B cell (primary cell): Measurements from ENCODE around the gene WDR62. TPM values are rescaled to one million over a fixed set of nuclear protein-coding genes. Genes with fewer than 3 reads are reported as not detected.

Experiments used
- ATAC-seq: fragments of 200-7000 bp; cut with Tn5 transposase; one replicate; pipeline ENCODE4 v1.10.0; 2021; ENCODE audit warnings: low read depth, mild to moderate bottlenecking, moderate number of reproducible peaks, moderate library complexity
- CTCF ChIA-PET: fragments of 350-600 bp; sonication (Branson Sonifier 250); formaldehyde crosslinking; loops from one replicate; lab custom pipeline; 2021; ENCODE audit warnings: antibody characterized with exemption, inconsistent platforms; lab: Charles Lee
- POLR2A ChIA-PET: fragments of 350-600 bp; sonication (Branson Sonifier 250); formaldehyde crosslinking; loops from one replicate; lab custom pipeline; 2021; ENCODE audit warnings: antibody characterized with exemption; lab: Charles Lee
- DNase-seq: peaks from one replicate; pipeline ENCODE4 v3.0.0; 2013
- H2AFZ ChIP-seq: 2 replicates; pipeline ENCODE4 v1.6.1; 2012; ENCODE audit warnings: mild to moderate bottlenecking, low read depth, low read length; ENCODE audit not compliant: insufficient read depth, poor library complexity, severe bottlenecking
- H3K27ac ChIP-seq, 2 donors: 1 replicate in 1 of 2; 2 replicates in 1 of 2; pipeline ENCODE4 v1.5.1; 2012 to 2013; ENCODE audit warnings: low read length in 2 of 2, mild to moderate bottlenecking in 2 of 2, moderate library complexity in 1 of 2
- H3K27me3 ChIP-seq, 4 experiments: fragments of 200-600 bp in 1 of 4; sonication (generic) in 1 of 4; replicated peaks in 1 of 4; 1 replicate in 2 of 4; 2 replicates in 2 of 4; pipeline versions ENCODE4 v1.6.1 to v1.7.0; 2013 to 2016; ENCODE audit warnings: low read length in 3 of 4, mild to moderate bottlenecking in 2 of 4, mixed read lengths in 1 of 4, moderate library complexity in 1 of 4; ENCODE audit not compliant: insufficient read depth in 4 of 4, control insufficient read depth in 3 of 4; ENCODE audit errors: control extremely low read depth in 1 of 4
- H3K36me3 ChIP-seq, 2 experiments: replicated peaks in 1 of 2; 1 replicate in 1 of 2; 2 replicates in 1 of 2; pipeline versions ENCODE4 v1.6.1 to v1.7.1; 2013; ENCODE audit warnings: low read length in 1 of 2; ENCODE audit not compliant: insufficient read depth in 2 of 2, control insufficient read depth in 1 of 2; ENCODE audit errors: control extremely low read depth in 1 of 2, extremely low read depth in 1 of 2
- H3K4me1 ChIP-seq, 2 donors: fragments of 200-600 bp in 1 of 2; sonication (generic) in 1 of 2; 1 replicate in 1 of 2; 2 replicates in 1 of 2; pipeline versions ENCODE4 v1.5.1 to v1.6.1; 2013 to 2017; ENCODE audit warnings: low read length in 2 of 2; ENCODE audit not compliant: control insufficient read depth in 2 of 2, insufficient read depth in 2 of 2
- H3K4me2 ChIP-seq: replicated peaks from 2 replicates; pipeline ENCODE3; 2012; ENCODE audit warnings: mild to moderate bottlenecking, low read depth, low read length; ENCODE audit not compliant: poor library complexity, severe bottlenecking
- H3K4me3 ChIP-seq, 5 experiments: fragments of 200-600 bp in 1 of 5; sonication (generic) in 1 of 5; 1 replicate in 3 of 5; 2 replicates in 2 of 5; pipeline versions ENCODE4 v1.5.1 to v1.7.0; 2011 to 2016; ENCODE audit warnings: low read length in 4 of 5, mild to moderate bottlenecking in 4 of 5, low read depth in 2 of 5, control low read depth in 1 of 5, moderate library complexity in 1 of 5; ENCODE audit not compliant: insufficient read depth in 1 of 5; ENCODE audit errors: control extremely low read depth in 1 of 5, extremely low read depth in 1 of 5
- H3K79me2 ChIP-seq: fragments of 200-600 bp; sonication (generic); one replicate; pipeline ENCODE4 v1.6.0; 2016; ENCODE audit warnings: low read length; ENCODE audit not compliant: control insufficient read depth, insufficient read depth
- H3K9ac ChIP-seq: fragments of 200-600 bp; sonication (generic); 2 replicates; pipeline ENCODE4 v1.6.1; 2017; ENCODE audit warnings: mild to moderate bottlenecking, low read length, moderate library complexity
- H3K9me3 ChIP-seq, 3 donors: one replicate each; pipeline versions ENCODE4 v1.6.1 to v1.7.1; 2013; ENCODE audit warnings: low read length in 2 of 3; ENCODE audit not compliant: control insufficient read depth in 2 of 3, insufficient read depth in 1 of 3; ENCODE audit errors: control extremely low read depth in 1 of 3
- H4K20me1 ChIP-seq: 2 replicates; pipeline ENCODE4 v1.6.0; 2012; ENCODE audit warnings: mild to moderate bottlenecking, low read length; ENCODE audit not compliant: insufficient read depth, control insufficient read depth, poor library complexity, severe bottlenecking
- H3K27ac Mint-ChIP-seq: one replicate; pipeline ENCODE4 v1.8.0; 2021; ENCODE audit warnings: mixed read lengths
- H3K27me3 Mint-ChIP-seq: one replicate; pipeline ENCODE4 v1.8.0; 2021; ENCODE audit warnings: mixed read lengths
- H3K4me1 Mint-ChIP-seq: one replicate; pipeline ENCODE4 v1.8.0; 2021; ENCODE audit warnings: mixed read lengths
- H3K4me3 Mint-ChIP-seq: one replicate; pipeline ENCODE4 v1.8.0; 2021; ENCODE audit warnings: mixed read lengths
- H3K9me3 Mint-ChIP-seq: one replicate; pipeline ENCODE4 v1.8.0; 2022; ENCODE audit warnings: mixed read lengths; ENCODE audit not compliant: insufficient read depth
- CTCF ChIP-seq: fragments of 200-600 bp; IDR thresholded peaks from one replicate; pipeline ENCODE4 v1.8.0; 2022; ENCODE audit warnings: antibody characterized with exemption, mild to moderate bottlenecking
- EZH2 ChIP-seq: IDR thresholded peaks from 2 replicates; pipeline ENCODE4 v1.6.1; 2012; ENCODE audit warnings: borderline replicate concordance, low read depth, mild to moderate bottlenecking, moderate library complexity, low read length; ENCODE audit not compliant: insufficient read depth, poor library complexity, severe bottlenecking
- WGBS: methylation state at CpG from one replicate; pipeline ENCODE4 v1.1.5; 2013; ENCODE audit warnings: missing lambda C conversion rate; ENCODE audit not compliant: insufficient coverage; 5-methylcytosine and 5-hydroxymethylcytosine counted together
- intact Hi-C: fragments of 100-400 bp; cut with micrococcal nuclease; formaldehyde crosslinking; loops from one replicate; pipeline ENCODE4 v1.10.0; 2022
- polyA plus RNA-seq: library from polyadenylated mRNA; depleted of rRNA; stranded (reverse); fragments of >200 nt; gene quantifications from 2 replicates; pipeline ENCODE4 v1.2.3, GENCODE V29; 2012
- total RNA-seq, 2 donors: library from RNA; stranded (reverse); fragments of 120-200 nt in 1 of 2; gene quantifications; 1 replicate in 1 of 2; 2 replicates in 1 of 2; pipeline versions ENCODE4 v1.2.3 to v1.2.4, GENCODE V29; 2013 to 2022

Gene WDR62
- total and polyA plus RNA-seq, 2 donors (not counting 1 experiment from before 2014, with no cell fraction given): 1.8 to 1.9 TPM

GRCh38 chr19:36136964-36137686 is 82.4 kb downstream of the WDR62 start:
- peaks cover 13% of the 10 kb centered on the region for H3K4me1 Mint-ChIP-seq
- no peak overlapping the region for H3K4me3 Mint-ChIP-seq
- CTCF ChIA-PET: interaction anchor here (0.8 to 5.6 kb wide), 2 partner anchors 9 to 32 kb away, joined by 3 to 49 read pairs; no protein-coding TSS in a partner anchor
- no peaks in the 10 kb centered on the region for H3K9me3 Mint-ChIP-seq
- POLR2A ChIA-PET: interaction anchor here (0.6 to 3.9 kb wide), 2 partner anchors 9 to 205 kb away, joined by 5 to 33 read pairs; no protein-coding TSS in a partner anchor
- H3K27me3 Mint-ChIP-seq: no peaks in the 10 kb centered on the region
- Histone ChIP-seq H3K36me3 (no peaks in the 10 kb centered on the region), H3K9ac (no peak overlapping the region), H4K20me1 (peaks cover 10% of the 10 kb centered on the region), H2AFZ (no peak overlapping the region), H3K79me2 (peaks cover 20% of the 10 kb centered on the region), H3K27me3 (no peaks in the 10 kb centered on the region), H3K4me1 (peaks cover 4 to 14% of the 10 kb centered on the region in 2 donors), H3K9me3 (peaks cover 0 to 5% (median 0%) of the 10 kb centered on the region in 3 donors), H3K27ac (no peak overlapping the region), H3K4me2 (no peak overlapping the region), H3K4me3 (no peak overlapping the region)
- TF ChIP-seq CTCF (no peak), EZH2 (no peak)
- H3K27ac Mint-ChIP-seq: no peak overlapping the region
- intact Hi-C loops: no loop called here
- DNase-seq (no peak), ATAC-seq (no peak)
- WGBS: 85% methylated on average over 7 of the region's 12 CpGs

GRCh38 chr19:36139120-36139472 is 84.4 kb downstream of the WDR62 start:
- Histone ChIP-seq H4K20me1 (peaks cover 19% of the 10 kb centered on the region), H3K79me2 (peaks cover 20% of the 10 kb centered on the region), H3K4me1 (peaks cover 4 to 14% of the 10 kb centered on the region in 2 donors), H3K9me3 (peaks cover 0 to 5% (median 0%) of the 10 kb centered on the region in 3 donors), H3K4me2 (peak overlapping the region; percentile 96), H2AFZ (peak overlapping the region; percentile 92), H3K27ac (peak overlapping the region; percentile 81 to 85), H3K36me3 (peaks cover 0 to 10% of the 10 kb centered on the region in 2 experiments), H3K4me3 (peak overlapping the region; percentile 58 to 99 (median 89)), H3K27me3 (no peaks in the 10 kb centered on the region), H3K9ac (peak overlapping the region; percentile 86)
- POLR2A ChIA-PET: interaction anchor here (0.6 to 3.9 kb wide), 5 partner anchors 11 to 1367 kb away, joined by 4 to 33 read pairs (median 6); partner anchors contain the start of genes POLR2I, TBCB and THAP8
- no CpG with 5 or more reads among the region's 7 CpGs for WGBS
- TF ChIP-seq EZH2: no peak
- no peak for TF ChIP-seq CTCF
- Mint-ChIP-seq H3K4me3 (peak overlapping the region; percentile 96), H3K27ac (peak overlapping the region; percentile 94), H3K4me1 (peaks cover 15% of the 10 kb centered on the region), H3K27me3 (no peaks in the 10 kb centered on the region), H3K9me3 (no peaks in the 10 kb centered on the region)
- CTCF ChIA-PET: interaction anchor here (0.8 to 5.6 kb wide), 4 partner anchors 11 to 31 kb away, joined by 3 to 49 read pairs (median 7); no protein-coding TSS in a partner anchor
- intact Hi-C loops: loop anchor here (1.0 kb wide), 2 partner anchors 11 to 75 kb away; partner anchors contain the start of gene ZNF565
- DNase-seq: no peak
- ATAC-seq: no peak
